Measurements from ENCODE around the gene FNDC3A. TPM values are rescaled to one million over a fixed set of nuclear protein-coding genes. Genes with fewer than 3 reads are reported as not detected.

FNDC3A gene
- total RNA-seq, 1 experiment from 2014 or later = 49.3 TPM

DNA sequence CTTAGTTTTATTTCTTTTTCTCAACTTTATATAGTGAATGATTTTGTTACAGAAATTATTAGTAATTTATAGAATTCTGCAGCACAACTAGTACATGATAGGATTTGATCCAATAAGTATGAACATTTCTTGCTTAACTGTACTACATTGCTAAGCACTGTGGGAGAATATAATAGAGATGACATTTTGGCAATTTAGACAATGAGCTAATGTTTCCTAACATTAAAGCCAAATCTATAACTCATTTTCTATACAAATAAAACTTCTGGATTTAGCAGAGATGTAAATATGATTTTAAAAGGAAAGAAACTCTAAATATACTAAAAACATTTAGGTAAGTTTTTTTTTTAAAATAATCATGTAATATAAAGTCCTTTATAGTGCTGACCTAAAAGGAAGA is 87.3 kb downstream of the FNDC3A start:
- CTCF ChIA-PET = no interaction called here
- POLR2A ChIA-PET (ENCODE audit: low non-redundant PET) = no interaction called here
- intact Hi-C loops (cut with micrococcal nuclease; ENCODE audit: unreplicated experiment) = no loop called here

DNA sequence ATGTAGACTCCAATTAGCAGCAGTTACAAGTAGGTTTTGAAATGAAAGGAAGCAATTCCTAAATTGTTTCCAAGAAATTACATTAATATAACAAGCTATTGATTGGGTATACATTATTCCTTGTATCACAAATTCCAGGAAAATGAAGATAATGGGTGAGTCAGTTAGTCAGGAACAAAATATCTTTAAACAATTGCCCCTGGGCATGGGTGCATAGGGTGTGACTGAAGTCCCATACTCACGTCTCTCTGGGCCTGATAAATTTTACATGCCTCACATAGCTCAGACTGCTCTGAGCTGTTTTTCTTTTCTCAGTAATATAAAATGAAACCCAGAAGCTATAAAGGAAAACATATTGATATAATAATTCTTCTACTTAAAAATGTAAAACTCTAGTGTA is 87.8 kb downstream of the FNDC3A start:
- no peaks in the 10 kb centered on the region for H3K4me1 ChIP-seq (ENCODE audit: insufficient read depth, low read length, poor library complexity, severe bottlenecking)
- no peaks in the 10 kb centered on the region for H3K27me3 ChIP-seq (replicated peaks; ENCODE audit: insufficient read depth, low read depth, low read length, poor library complexity)
- H3K36me3 ChIP-seq (ENCODE audit: insufficient read depth, low read length, poor library complexity, severe bottlenecking) = no peaks in the 10 kb centered on the region
- CTCF ChIA-PET = no interaction called here
- intact Hi-C loops (cut with micrococcal nuclease; ENCODE audit: unreplicated experiment) = no loop called here
- no peaks in the 10 kb centered on the region for H3K9me3 ChIP-seq (ENCODE audit: low read depth, low read length, poor library complexity, severe bottlenecking)
- H3K27ac ChIP-seq (ENCODE audit: low read depth, low read length, poor library complexity, severe bottlenecking) = no peak overlapping the region
- BruUV-seq (replicated peaks) = no TSS peak
- DNase-seq (ENCODE audit: low spot score) = no peak
- H3K4me3 ChIP-seq (ENCODE audit: low read depth, low read length, poor library complexity, severe bottlenecking) = no peak overlapping the region
- POLR2A ChIA-PET (ENCODE audit: low non-redundant PET) = no interaction called here
- TF ChIP-seq, protein P1, sequence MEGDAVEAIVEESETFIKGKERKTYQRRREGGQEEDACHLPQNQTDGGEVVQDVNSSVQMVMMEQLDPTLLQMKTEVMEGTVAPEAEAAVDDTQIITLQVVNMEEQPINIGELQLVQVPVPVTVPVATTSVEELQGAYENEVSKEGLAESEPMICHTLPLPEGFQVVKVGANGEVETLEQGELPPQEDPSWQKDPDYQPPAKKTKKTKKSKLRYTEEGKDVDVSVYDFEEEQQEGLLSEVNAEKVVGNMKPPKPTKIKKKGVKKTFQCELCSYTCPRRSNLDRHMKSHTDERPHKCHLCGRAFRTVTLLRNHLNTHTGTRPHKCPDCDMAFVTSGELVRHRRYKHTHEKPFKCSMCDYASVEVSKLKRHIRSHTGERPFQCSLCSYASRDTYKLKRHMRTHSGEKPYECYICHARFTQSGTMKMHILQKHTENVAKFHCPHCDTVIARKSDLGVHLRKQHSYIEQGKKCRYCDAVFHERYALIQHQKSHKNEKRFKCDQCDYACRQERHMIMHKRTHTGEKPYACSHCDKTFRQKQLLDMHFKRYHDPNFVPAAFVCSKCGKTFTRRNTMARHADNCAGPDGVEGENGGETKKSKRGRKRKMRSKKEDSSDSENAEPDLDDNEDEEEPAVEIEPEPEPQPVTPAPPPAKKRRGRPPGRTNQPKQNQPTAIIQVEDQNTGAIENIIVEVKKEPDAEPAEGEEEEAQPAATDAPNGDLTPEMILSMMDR (conservative IDR thresholded peaks at IDR 0.05; ENCODE audit: low read depth, low read length) = no peak
- TF ChIP-seq EZH2 (IDR thresholded peaks at IDR 0.05; ENCODE audit: borderline replicate concordance, low read depth, low read length, poor library complexity, severe bottlenecking) = no peak

More for the DNA sequence above, 87.3 kb downstream of the FNDC3A start:
- DNase-seq (ENCODE audit: low spot score) = no peak
- no peaks in the 10 kb centered on the region for H3K9me3 ChIP-seq (ENCODE audit: low read depth, low read length, poor library complexity, severe bottlenecking)
- no peaks in the 10 kb centered on the region for H3K36me3 ChIP-seq (ENCODE audit: insufficient read depth, low read length, poor library complexity, severe bottlenecking)
- no TSS peak for BruUV-seq (replicated peaks)
- H3K27ac ChIP-seq (ENCODE audit: low read depth, low read length, poor library complexity, severe bottlenecking) = no peak overlapping the region
- no peaks in the 10 kb centered on the region for H3K27me3 ChIP-seq (replicated peaks; ENCODE audit: insufficient read depth, low read depth, low read length, poor library complexity)
- no peak overlapping the region for H3K4me3 ChIP-seq (ENCODE audit: low read depth, low read length, poor library complexity, severe bottlenecking)
- H3K4me1 ChIP-seq (ENCODE audit: insufficient read depth, low read length, poor library complexity, severe bottlenecking) = no peaks in the 10 kb centered on the region
- TF ChIP-seq, protein P1 (conservative IDR thresholded peaks at IDR 0.05; ENCODE audit: low read depth, low read length) = no peak
- no peak for TF ChIP-seq EZH2 (IDR thresholded peaks at IDR 0.05; ENCODE audit: borderline replicate concordance, low read depth, low read length, poor library complexity, severe bottlenecking)

DNA sequence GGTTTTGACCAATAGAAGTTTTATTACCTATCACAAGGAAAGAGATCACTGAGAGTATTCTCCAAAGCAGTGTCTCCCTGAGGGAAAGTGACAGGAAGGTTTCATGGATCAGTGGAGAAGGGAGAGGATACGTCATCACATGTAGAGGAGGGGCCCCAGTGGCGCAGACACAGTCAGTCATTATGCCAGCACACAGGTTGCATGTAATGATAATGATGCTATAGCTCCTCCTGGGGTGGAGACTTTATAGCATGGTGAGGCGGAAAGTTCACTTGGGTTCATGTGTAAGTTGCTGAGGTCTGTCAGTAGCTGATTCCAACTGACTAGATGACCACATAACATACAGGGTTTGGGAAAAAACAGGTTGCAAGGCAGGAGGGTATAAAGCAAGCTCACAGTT is 88.8 kb downstream of the FNDC3A start:
- DNase-seq (ENCODE audit: low spot score) = no peak
- Histone ChIP-seq H3K36me3 (ENCODE audit: insufficient read depth, low read length, poor library complexity, severe bottlenecking) (no peaks in the 10 kb centered on the region), H3K4me1 (ENCODE audit: insufficient read depth, low read length, poor library complexity, severe bottlenecking) (no peaks in the 10 kb centered on the region), H3K9me3 (ENCODE audit: low read depth, low read length, poor library complexity, severe bottlenecking) (no peaks in the 10 kb centered on the region), H3K27ac (ENCODE audit: low read depth, low read length, poor library complexity, severe bottlenecking) (no peak overlapping the region), H3K4me3 (ENCODE audit: low read depth, low read length, poor library complexity, severe bottlenecking) (no peak overlapping the region), H3K27me3 (replicated peaks; ENCODE audit: insufficient read depth, low read depth, low read length, poor library complexity) (no peaks in the 10 kb centered on the region)
- BruUV-seq (replicated peaks) = no TSS peak
- POLR2A ChIA-PET (ENCODE audit: low non-redundant PET) = no interaction called here
- intact Hi-C loops (cut with micrococcal nuclease; ENCODE audit: unreplicated experiment) = no loop called here
- TF ChIP-seq EZH2 (IDR thresholded peaks at IDR 0.05; ENCODE audit: borderline replicate concordance, low read depth, low read length, poor library complexity, severe bottlenecking) = no peak
- TF ChIP-seq, protein P1 (conservative IDR thresholded peaks at IDR 0.05; ENCODE audit: low read depth, low read length) = no peak
- CTCF ChIA-PET = no interaction called here
